Adrenal gland (tissue), 12 donors: Measurements from ENCODE around the gene CCL4. TPM values are rescaled to one million over a fixed set of nuclear protein-coding genes. Genes with fewer than 3 reads are reported as not detected.
"Not testable (repeated sequence)": the region's sequence is repeated elsewhere in the genome, so short reads cannot be mapped to it uniquely, and the experiment has no call there.

Source experiments
- DNase-seq, 7 donors: peaks; one replicate each; pipeline ENCODE4 v3.0.0-alpha.2; 2019 to 2020
- H3K27ac ChIP-seq, 5 donors: fragments of 200-600 bp; sonication (generic) in 4 of 5; 1 replicate in 3 of 5; 2 replicates in 2 of 5; pipeline versions ENCODE4 v1.5.1 to v1.8.0; 2016 to 2020; ENCODE audit warnings: mild to moderate bottlenecking in 1 of 5
- H3K27me3 ChIP-seq: fragments of 200-600 bp; 2 replicates; pipeline ENCODE4 v1.8.0; 2021
- H3K36me3 ChIP-seq, 2 donors: fragments of 200-600 bp; replicated peaks in 1 of 2; 1 replicate in 1 of 2; 2 replicates in 1 of 2; pipeline versions ENCODE4 v1.5.1 to v1.8.0; 2018 to 2022
- H3K4me1 ChIP-seq, 2 donors: fragments of 200-600 bp; replicated peaks in 1 of 2; 1 replicate in 1 of 2; 2 replicates in 1 of 2; pipeline versions ENCODE4 v1.5.1 to v1.8.0; 2018 to 2021
- H3K4me3 ChIP-seq, 4 donors: fragments of 200-600 bp; sonication (generic) in 3 of 4; one replicate each; pipeline ENCODE4 v1.5.1; 2016 to 2018
- H3K9me3 ChIP-seq, 3 donors: fragments of 200-600 bp; sonication (generic) in 1 of 3; replicated peaks in 1 of 3; 1 replicate in 2 of 3; 2 replicates in 1 of 3; pipeline versions ENCODE4 v1.5.1 to v1.8.0; 2016 to 2021
- POLR2A ChIP-seq, 2 donors: fragments of 450-650 bp; IDR thresholded peaks; one replicate each; pipeline ENCODE4 v1.6.1; 2017; ENCODE audit warnings: antibody characterized with exemption in 2 of 2, mild to moderate bottlenecking in 2 of 2, moderate library complexity in 1 of 2
- WGBS, 4 donors: extraction: QIAGEN DNeasy Blood & Tissue Kit in 2 of 4; methylation state at CpG; one replicate each; pipeline versions ENCODE4 v1.1.5 to v1.1.7; 2013 to 2017; 5-methylcytosine and 5-hydroxymethylcytosine counted together
- intact Hi-C, 2 donors: fragments of 100-400 bp; cut with DNase I; formaldehyde crosslinking; loops; one replicate each; pipeline versions ENCODE4 v1.14.1 to v1.15.0; 2022 to 2023
- polyA plus RNA-seq, 3 donors: library from polyadenylated mRNA; stranded (reverse); fragments of 200-250 nt in 2 of 3; fragments of 350-450 nt in 1 of 3; fragmentation: Illumina TruSeq in 1 of 3; extraction: RNeasy Lipid Tissue Mini Kit (QIAGEN cat#74804) in 1 of 3; gene quantifications; one replicate each; pipeline ENCODE4 v1.2.3, GENCODE V29; 2013 to 2014
- total RNA-seq, 9 donors: library from RNA; depleted of rRNA in 4 of 9; stranded (reverse); fragments of >200 nt in 4 of 9; fragments of 120-200 nt in 1 of 9; fragmentation: NEBNext Ultra II Directional in 1 of 9; extraction: Animal tissue kit (Norgen Biotek cat#: 25700) in 1 of 9; gene quantifications; one replicate each; pipeline versions ENCODE4 v1.1.0 to v1.2.4, GENCODE V29; 2013 to 2023
- TF ChIP-seq, protein P1 (sequence below), 6 experiments: fragments of 450-650 bp in 4 of 6; fragments of 200-600 bp in 2 of 6; sonication (generic) in 1 of 6; IDR thresholded peaks; 1 replicate in 5 of 6; 2 replicates in 1 of 6; pipeline versions ENCODE4 v1.5.1 to v1.8.0; 2016 to 2021; ENCODE audit warnings: antibody characterized with exemption in 6 of 6, mild to moderate bottlenecking in 2 of 6, moderate library complexity in 1 of 6
- donor health status: healthy with polysubstance abuse.
- donor health status: Bipolar disorder and iron deficiency.
- donor health status: DM: yes; HTN: yes; CAD: no.
- donor health status: DM: no; HTN: no; CAD: no.
- donor health status: DM: no; HTN: no; CAD: no.
- donor health status: DM: yes; HTN: yes; CAD: no.

CCL4 gene
- total and polyA plus RNA-seq, 12 donors = 0.72 to 17.5 (median 5.4) TPM

GRCh38 chr17:36104701-36105181, 1.1 kb downstream of the CCL4 start:
- intact Hi-C loops = no loop called here
- TF ChIP-seq, protein P1, sequence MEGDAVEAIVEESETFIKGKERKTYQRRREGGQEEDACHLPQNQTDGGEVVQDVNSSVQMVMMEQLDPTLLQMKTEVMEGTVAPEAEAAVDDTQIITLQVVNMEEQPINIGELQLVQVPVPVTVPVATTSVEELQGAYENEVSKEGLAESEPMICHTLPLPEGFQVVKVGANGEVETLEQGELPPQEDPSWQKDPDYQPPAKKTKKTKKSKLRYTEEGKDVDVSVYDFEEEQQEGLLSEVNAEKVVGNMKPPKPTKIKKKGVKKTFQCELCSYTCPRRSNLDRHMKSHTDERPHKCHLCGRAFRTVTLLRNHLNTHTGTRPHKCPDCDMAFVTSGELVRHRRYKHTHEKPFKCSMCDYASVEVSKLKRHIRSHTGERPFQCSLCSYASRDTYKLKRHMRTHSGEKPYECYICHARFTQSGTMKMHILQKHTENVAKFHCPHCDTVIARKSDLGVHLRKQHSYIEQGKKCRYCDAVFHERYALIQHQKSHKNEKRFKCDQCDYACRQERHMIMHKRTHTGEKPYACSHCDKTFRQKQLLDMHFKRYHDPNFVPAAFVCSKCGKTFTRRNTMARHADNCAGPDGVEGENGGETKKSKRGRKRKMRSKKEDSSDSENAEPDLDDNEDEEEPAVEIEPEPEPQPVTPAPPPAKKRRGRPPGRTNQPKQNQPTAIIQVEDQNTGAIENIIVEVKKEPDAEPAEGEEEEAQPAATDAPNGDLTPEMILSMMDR (IDR thresholded peaks at IDR 0.05) = no peak
- TF ChIP-seq POLR2A (IDR thresholded peaks at IDR 0.05) = no peak
- H3K4me1 ChIP-seq = no peaks in the 10 kb centered on the region
- H3K9me3 ChIP-seq = no peaks in the 10 kb centered on the region
- no peak overlapping the region for H3K27ac ChIP-seq
- no peak overlapping the region for H3K4me3 ChIP-seq
- DNase-seq = no peak
- H3K36me3 ChIP-seq = no peaks in the 10 kb centered on the region
- H3K27me3 ChIP-seq = no peaks in the 10 kb centered on the region
- WGBS, 4 donors = 28 to 40% (median 35%) methylated on average over 4 of the region's 4 CpGs

DNA sequence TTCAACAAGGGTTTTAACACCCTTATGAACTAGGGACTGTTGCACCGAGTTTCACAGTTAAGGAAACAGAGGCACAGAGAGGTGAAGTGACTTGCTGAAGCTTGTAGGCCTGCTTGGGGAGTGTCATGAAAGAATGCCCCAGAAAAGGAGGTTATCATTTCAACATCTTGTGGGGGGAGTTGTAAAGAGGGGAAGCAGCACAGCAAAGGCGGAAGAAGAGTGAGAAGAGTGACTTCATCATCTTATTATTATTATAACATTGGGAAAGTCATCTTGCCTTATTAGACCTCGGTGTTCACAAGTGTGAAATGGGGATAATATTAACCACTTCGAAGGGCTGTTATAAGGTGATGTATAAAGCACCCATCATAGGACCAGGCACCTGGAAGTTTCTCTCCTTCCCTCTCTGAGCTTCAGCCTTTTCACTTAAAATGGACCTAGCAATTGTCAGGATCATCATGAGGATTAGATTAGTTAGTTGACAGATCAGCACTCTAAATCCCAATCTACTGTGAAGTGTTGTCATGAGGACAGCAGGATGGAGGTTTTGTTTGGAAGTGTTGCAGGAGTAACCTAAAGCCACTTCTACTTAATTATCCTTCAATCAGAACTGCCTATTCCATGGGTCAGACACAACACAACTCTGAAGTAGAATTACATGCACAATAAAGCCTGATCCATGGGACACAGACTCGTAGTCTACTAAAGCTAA, 2.3 kb downstream of the CCL4 start:
- 59 to 77% (median 71%) methylated on average over 4 to 5 of the region's 5 CpGs for WGBS, 4 donors
- DNase-seq = no peak
- intact Hi-C loops = no loop called here

GRCh38 chr17:36106493-36106835, 2.8 kb downstream of the CCL4 start:
- no peak for DNase-seq
- Histone ChIP-seq H3K4me1 (no peaks in the 10 kb centered on the region), H3K27ac (no peak overlapping the region), H3K36me3 (no peaks in the 10 kb centered on the region), H3K9me3 (no peaks in the 10 kb centered on the region), H3K27me3 (no peaks in the 10 kb centered on the region), H3K4me3 (no peak overlapping the region)
- intact Hi-C loops = no loop called here
- no peak for TF ChIP-seq POLR2A (IDR thresholded peaks at IDR 0.05)
- TF ChIP-seq, protein P1 (IDR thresholded peaks at IDR 0.05) = no peak
- WGBS, 4 donors = 75 to 85% (median 83%) methylated on average over 6 of the region's 6 CpGs

More for the DNA sequence above, 2.3 kb downstream of the CCL4 start:
- Histone ChIP-seq H3K27ac (no peak overlapping the region), H3K4me1 (no peaks in the 10 kb centered on the region), H3K27me3 (no peaks in the 10 kb centered on the region), H3K9me3 (no peaks in the 10 kb centered on the region), H3K4me3 (no peak overlapping the region), H3K36me3 (no peaks in the 10 kb centered on the region)
- TF ChIP-seq POLR2A (IDR thresholded peaks at IDR 0.05) = no peak
- TF ChIP-seq, protein P1 (IDR thresholded peaks at IDR 0.05) = no peak

GRCh38 chr17:36107660-36108059, 4.0 kb downstream of the CCL4 start:
- no peak overlapping the region for H3K4me3 ChIP-seq
- no peaks in the 10 kb centered on the region for H3K27me3 ChIP-seq
- peak overlapping the region in 1 of 5 donors; percentile 22 for H3K27ac ChIP-seq
- no peaks in the 10 kb centered on the region for H3K36me3 ChIP-seq
- no peaks in the 10 kb centered on the region for H3K4me1 ChIP-seq
- 81 to 94% (median 86%) methylated on average over 3 of the region's 3 CpGs for WGBS, 4 donors
- H3K9me3 ChIP-seq = no peaks in the 10 kb centered on the region
- DNase-seq = no peak
- intact Hi-C loops = no loop called here
- TF ChIP-seq, protein P1 (IDR thresholded peaks at IDR 0.05) = no peak
- no peak for TF ChIP-seq POLR2A (IDR thresholded peaks at IDR 0.05)

- H3K9me3 ChIP-seq, H3K27me3 ChIP-seq, DNase-seq, H3K4me1 ChIP-seq, H3K4me3 ChIP-seq, H3K36me3 ChIP-seq, intact Hi-C loops: not testable (repeated sequence)
- H3K27ac ChIP-seq = peak overlapping the region in 1 of 5 donors; percentile 22
- WGBS, 4 donors = 65 to 75% (median 73%) methylated on average over 5 of the region's 5 CpGs
These were observed 4.6 kb downstream of the CCL4 start for GRCh38 chr17:36108265-36108664.
